Fibroblast of pulmonary artery (primary cell): ENCODE measurements around the gene OR5C1.

Experiments
- DNase-seq: peaks from one replicate; pipeline ENCODE4 v3.0.0-alpha.2; 2010; ENCODE audit warnings: low read depth
- H3K4me3 ChIP-seq: replicated peaks from 2 replicates; pipeline ENCODE4 v1.5.1; 2011; ENCODE audit warnings: low read depth, mild to moderate bottlenecking, control low read depth, low read length, moderate library complexity
- TF ChIP-seq, protein P1 (sequence below): IDR thresholded peaks from 2 replicates; pipeline ENCODE4 v1.5.1; 2011; ENCODE audit warnings: mild to moderate bottlenecking, control low read depth, low read length, inconsistent platforms; ENCODE audit errors: missing control alignments

The OR5C1 gene

DNA sequence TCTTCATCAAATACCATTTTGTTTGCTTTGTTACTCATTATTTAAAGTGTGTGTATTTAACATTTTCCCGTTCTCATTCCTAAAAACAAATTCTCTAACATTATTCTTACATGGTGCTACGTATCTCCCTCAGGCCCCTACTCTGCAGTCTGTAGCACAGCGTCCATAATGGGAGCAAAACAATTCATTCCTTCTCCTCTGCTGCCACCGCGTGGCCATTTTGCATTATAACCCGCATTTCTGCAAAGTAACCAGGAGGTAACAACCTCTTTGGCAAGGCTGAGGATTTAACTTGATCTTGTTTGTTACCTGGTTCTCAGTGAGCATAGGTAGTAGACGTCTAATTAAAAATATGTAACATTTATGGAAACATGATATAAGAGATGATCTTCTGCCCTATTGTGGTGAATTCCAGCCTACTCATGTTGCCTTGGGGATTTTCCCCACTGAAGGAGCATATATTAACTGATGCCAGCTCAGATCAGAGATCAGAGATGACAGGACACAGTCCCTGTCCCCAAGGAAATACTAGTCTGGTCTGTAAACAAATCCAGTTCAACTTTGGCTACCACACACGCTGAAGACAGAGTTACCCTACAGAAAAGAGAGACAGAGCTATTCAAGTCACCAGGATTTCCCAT lies 21.7 kb downstream of the OR5C1 start:
- TF ChIP-seq, protein P1, sequence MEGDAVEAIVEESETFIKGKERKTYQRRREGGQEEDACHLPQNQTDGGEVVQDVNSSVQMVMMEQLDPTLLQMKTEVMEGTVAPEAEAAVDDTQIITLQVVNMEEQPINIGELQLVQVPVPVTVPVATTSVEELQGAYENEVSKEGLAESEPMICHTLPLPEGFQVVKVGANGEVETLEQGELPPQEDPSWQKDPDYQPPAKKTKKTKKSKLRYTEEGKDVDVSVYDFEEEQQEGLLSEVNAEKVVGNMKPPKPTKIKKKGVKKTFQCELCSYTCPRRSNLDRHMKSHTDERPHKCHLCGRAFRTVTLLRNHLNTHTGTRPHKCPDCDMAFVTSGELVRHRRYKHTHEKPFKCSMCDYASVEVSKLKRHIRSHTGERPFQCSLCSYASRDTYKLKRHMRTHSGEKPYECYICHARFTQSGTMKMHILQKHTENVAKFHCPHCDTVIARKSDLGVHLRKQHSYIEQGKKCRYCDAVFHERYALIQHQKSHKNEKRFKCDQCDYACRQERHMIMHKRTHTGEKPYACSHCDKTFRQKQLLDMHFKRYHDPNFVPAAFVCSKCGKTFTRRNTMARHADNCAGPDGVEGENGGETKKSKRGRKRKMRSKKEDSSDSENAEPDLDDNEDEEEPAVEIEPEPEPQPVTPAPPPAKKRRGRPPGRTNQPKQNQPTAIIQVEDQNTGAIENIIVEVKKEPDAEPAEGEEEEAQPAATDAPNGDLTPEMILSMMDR: peak; percentile 66
- DNase-seq: peak; percentile 85
- no peak overlapping the region for H3K4me3 ChIP-seq

DNA sequence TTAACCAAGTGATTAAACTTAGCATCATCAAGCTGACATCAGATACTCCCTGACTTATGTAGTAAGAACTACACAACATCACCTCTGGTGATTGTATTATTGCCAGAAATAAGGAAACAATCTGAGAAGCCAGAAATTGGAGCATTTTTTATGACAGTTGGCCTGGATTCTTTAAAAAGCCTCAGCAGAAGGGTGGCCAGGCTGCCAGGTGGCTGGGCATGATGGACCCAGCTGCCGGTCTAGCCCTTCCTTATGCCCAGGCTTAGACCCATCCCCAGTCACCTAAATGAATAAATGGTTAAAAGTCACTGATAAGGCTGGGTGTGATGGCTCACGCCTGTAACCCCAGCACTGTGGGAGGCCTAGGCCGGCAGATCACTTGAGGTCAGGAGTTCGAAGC lies 24.0 kb downstream of the OR5C1 start:
- TF ChIP-seq, protein P1: no peak
- no peak overlapping the region for H3K4me3 ChIP-seq
- DNase-seq: no peak

DNA sequence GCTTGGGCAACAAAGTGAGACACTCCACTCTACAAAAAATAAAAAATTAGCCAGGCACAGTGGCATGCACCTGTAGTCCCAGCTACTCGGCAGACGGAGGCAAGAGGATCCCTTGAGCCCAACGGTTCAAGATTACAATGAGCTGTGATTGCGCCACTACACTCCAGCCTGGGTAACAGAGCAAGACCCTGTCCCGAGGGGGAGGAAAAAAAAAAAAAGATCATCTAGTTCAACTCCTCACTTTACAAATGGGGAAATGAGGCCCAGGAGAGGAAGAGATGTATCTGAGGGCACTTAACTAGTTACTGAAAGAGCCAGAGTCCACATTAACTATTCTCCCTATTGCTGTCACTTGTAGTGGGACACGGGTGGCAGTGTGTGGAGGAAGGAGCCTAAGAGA lies 25.8 kb downstream of the OR5C1 start:
- no peak for DNase-seq
- TF ChIP-seq, protein P1: no peak
- H3K4me3 ChIP-seq: no peak overlapping the region

DNA sequence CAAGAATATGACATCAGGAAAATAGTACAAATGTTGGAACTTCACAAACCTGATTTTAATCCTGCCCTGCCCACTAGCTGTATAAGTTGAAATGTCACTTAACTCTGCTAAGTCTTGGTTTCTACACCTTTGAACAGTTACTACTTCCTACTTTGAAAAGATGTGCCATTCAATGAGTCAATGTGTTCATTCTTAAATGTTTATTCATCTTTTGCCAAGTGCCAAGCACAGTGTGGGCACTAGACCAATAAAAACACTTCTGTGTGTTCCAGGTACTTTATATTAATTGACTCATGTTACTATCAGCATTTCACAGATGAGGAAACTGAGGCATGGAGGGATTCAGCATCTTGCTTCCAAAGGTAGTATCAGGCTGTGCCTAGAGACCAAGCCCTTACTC lies 26.8 kb downstream of the OR5C1 start:
- TF ChIP-seq, protein P1: no peak
- no peak overlapping the region for H3K4me3 ChIP-seq
- DNase-seq: no peak

DNA sequence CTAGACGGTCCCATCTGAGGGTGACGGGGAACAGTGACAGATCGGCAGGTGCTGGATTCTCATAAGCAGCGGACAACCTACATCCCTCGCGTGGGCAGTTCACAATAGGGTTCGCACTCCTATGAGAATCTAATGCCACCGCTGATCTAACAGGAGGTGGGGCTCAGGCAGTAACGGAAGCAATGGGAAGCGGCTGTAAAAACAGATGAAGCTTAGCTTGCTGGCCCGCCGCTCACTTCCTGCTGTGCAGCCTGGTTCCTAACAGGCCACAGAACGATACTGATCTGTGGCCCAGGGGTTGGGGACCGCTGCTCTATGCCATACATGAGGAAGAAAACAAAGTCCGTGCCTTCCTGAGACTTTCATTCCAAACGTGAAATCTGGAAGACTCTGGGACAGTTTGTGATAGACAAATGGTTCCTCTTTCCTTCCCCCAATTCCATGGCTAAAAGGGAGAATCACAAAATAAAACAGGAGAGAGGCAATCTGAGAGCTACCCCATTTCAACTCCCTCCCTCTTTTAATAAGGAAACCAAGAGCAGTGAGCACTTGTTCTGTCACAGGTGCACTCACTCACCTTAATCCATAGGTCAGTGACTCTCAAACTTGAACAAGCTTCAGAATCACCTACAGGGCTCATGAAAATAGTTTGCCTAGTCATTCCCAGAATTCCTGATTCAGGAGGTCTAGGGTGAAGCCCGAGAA lies 27.6 kb downstream of the OR5C1 start:
- DNase-seq: no peak
- H3K4me3 ChIP-seq: no peak overlapping the region

DNA sequence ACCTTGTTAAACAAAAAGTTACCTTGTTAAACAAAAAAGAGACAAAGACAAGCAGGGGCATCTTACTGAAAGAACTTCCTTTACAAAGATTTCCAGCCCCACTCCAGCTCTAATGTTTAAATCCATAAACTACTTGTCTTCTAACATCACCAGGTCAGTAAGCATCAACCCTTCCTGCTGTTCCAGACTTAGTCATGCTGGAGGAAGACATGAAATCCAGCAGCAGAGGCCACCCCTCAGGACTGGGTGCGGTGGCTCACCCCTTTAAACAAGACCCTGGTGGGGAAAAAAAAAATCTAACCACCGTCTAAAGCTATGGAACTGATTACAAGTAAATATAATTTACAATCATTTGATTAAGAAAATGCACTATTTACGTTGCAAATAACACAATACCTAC lies 30.6 kb downstream of the OR5C1 start:
- no peak overlapping the region for H3K4me3 ChIP-seq
- TF ChIP-seq, protein P1: no peak
- peak; percentile 36 for DNase-seq

More for the DNA sequence above, 27.6 kb downstream of the OR5C1 start:
- TF ChIP-seq, protein P1: no peak
